ENCODE measurements around the gene SSC4D. TPM values are rescaled to one million over a fixed set of nuclear protein-coding genes. Genes with fewer than 3 reads are reported as not detected.

SSC4D gene
- total and polyA plus RNA-seq, 9 of the 15 experiments (the other 6 are each of a cell fraction or from before 2014, with no cell fraction given) = 0.06 to 1.1 (median 0.85) TPM; not detected in 1

DNA sequence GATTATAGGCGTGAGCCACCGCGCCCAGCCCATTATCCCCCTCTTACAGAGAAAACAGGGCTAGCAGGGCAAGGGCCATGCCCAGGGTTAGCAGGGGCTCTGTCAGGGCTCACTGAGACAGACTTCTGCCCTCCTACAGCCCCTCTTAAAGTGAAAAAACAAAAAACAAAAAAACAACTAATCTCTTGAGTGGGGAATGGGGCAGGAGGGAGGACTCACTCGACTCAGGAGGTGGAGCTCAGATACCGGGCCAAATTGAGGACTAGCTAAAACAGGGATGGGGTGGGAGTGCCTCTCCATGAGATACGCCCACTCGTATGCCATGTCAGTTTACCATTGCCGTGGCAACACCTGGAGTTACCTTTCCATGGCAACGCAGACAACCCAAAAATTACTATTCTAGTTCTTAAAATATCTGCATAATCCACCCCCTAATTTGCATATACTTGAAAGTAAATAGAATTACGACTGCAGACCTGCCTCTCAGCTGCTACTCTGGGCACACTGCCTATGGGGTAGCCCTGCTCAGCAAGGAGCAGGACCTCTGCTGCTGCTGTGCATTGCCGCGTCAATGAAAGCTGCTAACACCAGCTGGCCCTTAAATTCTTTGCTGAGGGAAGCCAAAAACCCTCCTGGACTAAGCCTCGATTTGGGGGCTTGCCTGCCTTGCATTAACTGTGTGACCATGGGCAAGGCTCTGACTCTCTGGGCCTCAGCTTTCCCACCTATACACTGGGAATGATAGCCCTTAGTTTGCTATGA lies 13.4 kb downstream of the SSC4D start (continued):
- TF ChIP-seq, protein P1, sequence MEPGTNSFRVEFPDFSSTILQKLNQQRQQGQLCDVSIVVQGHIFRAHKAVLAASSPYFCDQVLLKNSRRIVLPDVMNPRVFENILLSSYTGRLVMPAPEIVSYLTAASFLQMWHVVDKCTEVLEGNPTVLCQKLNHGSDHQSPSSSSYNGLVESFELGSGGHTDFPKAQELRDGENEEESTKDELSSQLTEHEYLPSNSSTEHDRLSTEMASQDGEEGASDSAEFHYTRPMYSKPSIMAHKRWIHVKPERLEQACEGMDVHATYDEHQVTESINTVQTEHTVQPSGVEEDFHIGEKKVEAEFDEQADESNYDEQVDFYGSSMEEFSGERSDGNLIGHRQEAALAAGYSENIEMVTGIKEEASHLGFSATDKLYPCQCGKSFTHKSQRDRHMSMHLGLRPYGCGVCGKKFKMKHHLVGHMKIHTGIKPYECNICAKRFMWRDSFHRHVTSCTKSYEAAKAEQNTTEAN (CRISPR knock-in tag; IDR thresholded peaks at IDR 0.05) = no peak
- TF ChIP-seq, protein P2, sequence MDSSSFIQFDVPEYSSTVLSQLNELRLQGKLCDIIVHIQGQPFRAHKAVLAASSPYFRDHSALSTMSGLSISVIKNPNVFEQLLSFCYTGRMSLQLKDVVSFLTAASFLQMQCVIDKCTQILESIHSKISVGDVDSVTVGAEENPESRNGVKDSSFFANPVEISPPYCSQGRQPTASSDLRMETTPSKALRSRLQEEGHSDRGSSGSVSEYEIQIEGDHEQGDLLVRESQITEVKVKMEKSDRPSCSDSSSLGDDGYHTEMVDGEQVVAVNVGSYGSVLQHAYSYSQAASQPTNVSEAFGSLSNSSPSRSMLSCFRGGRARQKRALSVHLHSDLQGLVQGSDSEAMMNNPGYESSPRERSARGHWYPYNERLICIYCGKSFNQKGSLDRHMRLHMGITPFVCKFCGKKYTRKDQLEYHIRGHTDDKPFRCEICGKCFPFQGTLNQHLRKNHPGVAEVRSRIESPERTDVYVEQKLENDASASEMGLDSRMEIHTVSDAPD (CRISPR knock-in tag; IDR thresholded peaks at IDR 0.05) = no peak
- TF ChIP-seq ZNF778 (CRISPR knock-in tag; IDR thresholded peaks at IDR 0.05) (no peak), ZKSCAN8 (CRISPR knock-in tag; IDR thresholded peaks at IDR 0.05) (no peak), MTF1 (CRISPR knock-in tag; IDR thresholded peaks at IDR 0.05; ENCODE audit: borderline replicate concordance) (no peak), ZNF644 (tag; IDR thresholded peaks at IDR 0.05; ENCODE audit: low read depth) (no peak), ZNF253 (CRISPR knock-in tag; conservative IDR thresholded peaks at IDR 0.05) (no peak), ARID2 (IDR thresholded peaks at IDR 0.05) (0 out of 2 replicates have a peak, but pooled peaks have one; percentile 32), ZNF232 (CRISPR knock-in tag; IDR thresholded peaks at IDR 0.05) (no peak), ZFPM2 (CRISPR knock-in tag; IDR thresholded peaks at IDR 0.05) (no peak), ZNF785 (CRISPR knock-in tag; IDR thresholded peaks at IDR 0.05) (no peak), MED1 (CRISPR knock-in tag; IDR thresholded peaks at IDR 0.05; ENCODE audit: borderline replicate concordance) (no peak), RBM15 (IDR thresholded peaks at IDR 0.05; ENCODE audit: insufficient read depth, low read length) (no peak), ZNF23 (CRISPR knock-in tag; IDR thresholded peaks at IDR 0.05) (no peak), ZNF316 (IDR thresholded peaks at IDR 0.05) (no peak), FOXP1 (CRISPR knock-in tag; IDR thresholded peaks at IDR 0.05) (no peak)
- TF ChIP-seq, protein P3, sequence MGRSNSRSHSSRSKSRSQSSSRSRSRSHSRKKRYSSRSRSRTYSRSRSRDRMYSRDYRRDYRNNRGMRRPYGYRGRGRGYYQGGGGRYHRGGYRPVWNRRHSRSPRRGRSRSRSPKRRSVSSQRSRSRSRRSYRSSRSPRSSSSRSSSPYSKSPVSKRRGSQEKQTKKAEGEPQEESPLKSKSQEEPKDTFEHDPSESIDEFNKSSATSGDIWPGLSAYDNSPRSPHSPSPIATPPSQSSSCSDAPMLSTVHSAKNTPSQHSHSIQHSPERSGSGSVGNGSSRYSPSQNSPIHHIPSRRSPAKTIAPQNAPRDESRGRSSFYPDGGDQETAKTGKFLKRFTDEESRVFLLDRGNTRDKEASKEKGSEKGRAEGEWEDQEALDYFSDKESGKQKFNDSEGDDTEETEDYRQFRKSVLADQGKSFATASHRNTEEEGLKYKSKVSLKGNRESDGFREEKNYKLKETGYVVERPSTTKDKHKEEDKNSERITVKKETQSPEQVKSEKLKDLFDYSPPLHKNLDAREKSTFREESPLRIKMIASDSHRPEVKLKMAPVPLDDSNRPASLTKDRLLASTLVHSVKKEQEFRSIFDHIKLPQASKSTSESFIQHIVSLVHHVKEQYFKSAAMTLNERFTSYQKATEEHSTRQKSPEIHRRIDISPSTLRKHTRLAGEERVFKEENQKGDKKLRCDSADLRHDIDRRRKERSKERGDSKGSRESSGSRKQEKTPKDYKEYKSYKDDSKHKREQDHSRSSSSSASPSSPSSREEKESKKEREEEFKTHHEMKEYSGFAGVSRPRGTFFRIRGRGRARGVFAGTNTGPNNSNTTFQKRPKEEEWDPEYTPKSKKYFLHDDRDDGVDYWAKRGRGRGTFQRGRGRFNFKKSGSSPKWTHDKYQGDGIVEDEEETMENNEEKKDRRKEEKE (IDR thresholded peaks at IDR 0.05; ENCODE audit: borderline replicate concordance in 1 of 2, control insufficient read depth in 1 of 2, low read depth in 2 of 2, low read length in 1 of 2) = no peak
- TF ChIP-seq, protein P4, sequence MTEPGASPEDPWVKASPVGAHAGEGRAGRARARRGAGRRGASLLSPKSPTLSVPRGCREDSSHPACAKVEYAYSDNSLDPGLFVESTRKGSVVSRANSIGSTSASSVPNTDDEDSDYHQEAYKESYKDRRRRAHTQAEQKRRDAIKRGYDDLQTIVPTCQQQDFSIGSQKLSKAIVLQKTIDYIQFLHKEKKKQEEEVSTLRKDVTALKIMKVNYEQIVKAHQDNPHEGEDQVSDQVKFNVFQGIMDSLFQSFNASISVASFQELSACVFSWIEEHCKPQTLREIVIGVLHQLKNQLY (CRISPR knock-in tag; conservative IDR thresholded peaks at IDR 0.05) = no peak
- TF ChIP-seq, protein P5, sequence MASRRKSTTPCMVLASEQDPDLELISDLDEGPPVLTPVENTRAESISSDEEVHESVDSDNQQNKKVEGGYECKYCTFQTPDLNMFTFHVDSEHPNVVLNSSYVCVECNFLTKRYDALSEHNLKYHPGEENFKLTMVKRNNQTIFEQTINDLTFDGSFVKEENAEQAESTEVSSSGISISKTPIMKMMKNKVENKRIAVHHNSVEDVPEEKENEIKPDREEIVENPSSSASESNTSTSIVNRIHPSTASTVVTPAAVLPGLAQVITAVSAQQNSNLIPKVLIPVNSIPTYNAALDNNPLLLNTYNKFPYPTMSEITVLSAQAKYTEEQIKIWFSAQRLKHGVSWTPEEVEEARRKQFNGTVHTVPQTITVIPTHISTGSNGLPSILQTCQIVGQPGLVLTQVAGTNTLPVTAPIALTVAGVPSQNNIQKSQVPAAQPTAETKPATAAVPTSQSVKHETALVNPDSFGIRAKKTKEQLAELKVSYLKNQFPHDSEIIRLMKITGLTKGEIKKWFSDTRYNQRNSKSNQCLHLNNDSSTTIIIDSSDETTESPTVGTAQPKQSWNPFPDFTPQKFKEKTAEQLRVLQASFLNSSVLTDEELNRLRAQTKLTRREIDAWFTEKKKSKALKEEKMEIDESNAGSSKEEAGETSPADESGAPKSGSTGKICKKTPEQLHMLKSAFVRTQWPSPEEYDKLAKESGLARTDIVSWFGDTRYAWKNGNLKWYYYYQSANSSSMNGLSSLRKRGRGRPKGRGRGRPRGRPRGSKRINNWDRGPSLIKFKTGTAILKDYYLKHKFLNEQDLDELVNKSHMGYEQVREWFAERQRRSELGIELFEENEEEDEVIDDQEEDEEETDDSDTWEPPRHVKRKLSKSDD (conservative IDR thresholded peaks at IDR 0.05; ENCODE audit: low read length) = no peak

Measured in K562 (cell line).